SK-N-MC (cell line): ENCODE results near the gene CYTH1.

Source experiments
- DNase-seq: peaks from one replicate; pipeline ENCODE4 v3.0.0-alpha.2; 2011; ENCODE audit warnings: low read depth, low spot score
- H3K27ac ChIP-seq: fragments of 200-600 bp; sonication (generic); 2 replicates; pipeline ENCODE4 v1.5.1; 2016; ENCODE audit warnings: mixed run types
- H3K36me3 ChIP-seq: fragments of 200-600 bp; sonication (generic); 2 replicates; pipeline ENCODE4 v1.6.1; 2017; ENCODE audit warnings: antibody characterized with exemption, low read length, mixed read lengths; ENCODE audit not compliant: insufficient read depth
- H3K4me3 ChIP-seq: fragments of 200-600 bp; sonication (generic); 2 replicates; pipeline ENCODE4 v1.5.1; 2016
- H3K9ac ChIP-seq: fragments of 200-600 bp; sonication (generic); 2 replicates; pipeline ENCODE4 v1.8.0; 2017; ENCODE audit warnings: mixed run types, mixed read lengths; ENCODE audit not compliant: insufficient read length
- H3K9me3 ChIP-seq: fragments of 200-600 bp; sonication (generic); 2 replicates; pipeline ENCODE4 v1.6.1; 2017; ENCODE audit warnings: low read depth, mild to moderate bottlenecking, antibody characterized with exemption, low read length, moderate library complexity, mixed read lengths
- EZH2 ChIP-seq: fragments of 200-600 bp; sonication (generic); IDR thresholded peaks from one replicate; pipeline ENCODE4 v1.6.1; 2017; ENCODE audit warnings: antibody characterized with exemption
- FOXP2 ChIP-seq: optimal IDR thresholded peaks from 2 replicates; pipeline ENCODE3; 2011; ENCODE audit warnings: mild to moderate bottlenecking, moderate library complexity; ENCODE audit not compliant: insufficient read depth; ENCODE audit errors: extremely low read length, control extremely low read depth
- POLR2AphosphoS5 ChIP-seq: IDR thresholded peaks from 2 replicates; pipeline ENCODE4 v1.6.1; 2012; ENCODE audit warnings: mild to moderate bottlenecking, low read depth, low read length, borderline replicate concordance

The CYTH1 gene

DNA sequence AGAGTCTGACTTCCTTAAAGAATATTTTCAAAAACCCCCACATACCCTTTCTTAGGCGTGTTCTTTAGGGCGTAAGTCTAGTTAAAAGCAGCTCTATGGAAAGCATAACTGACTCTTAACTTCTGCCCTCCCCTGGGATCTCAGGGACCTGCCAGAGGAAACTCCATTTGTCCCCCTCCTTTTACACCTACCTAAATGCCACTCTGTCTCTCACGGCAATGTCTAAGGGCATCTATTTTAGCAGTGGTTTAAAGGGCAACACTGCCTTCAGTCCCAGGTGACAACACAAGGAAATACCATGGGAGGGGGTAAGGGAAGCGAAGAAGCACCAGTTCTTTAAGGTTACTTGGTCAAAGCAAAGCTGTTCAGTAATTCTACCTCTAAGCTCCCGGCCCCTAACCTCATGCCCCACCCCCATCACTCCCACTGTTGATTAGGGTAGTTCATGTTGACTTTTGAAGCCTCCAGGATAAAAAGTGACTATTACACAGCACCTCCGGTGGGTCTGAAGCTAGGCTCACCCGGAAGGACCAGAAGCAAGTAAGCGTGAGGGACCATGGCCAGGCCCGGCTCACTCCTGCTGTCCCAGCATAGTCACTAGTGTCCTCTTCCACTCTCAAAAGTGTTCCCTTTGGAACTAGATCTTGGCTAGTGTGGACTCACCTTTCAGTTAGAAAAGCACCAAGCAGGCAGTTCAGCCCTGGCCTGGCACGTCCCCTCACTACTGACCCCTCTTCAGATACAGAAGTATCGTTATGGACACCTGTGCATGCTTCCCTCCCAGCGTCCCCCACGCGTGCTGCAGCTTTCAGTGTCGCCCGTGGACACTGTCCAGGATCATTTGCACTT lies 47.1 kb downstream of the CYTH1 start:
- Histone ChIP-seq H3K9ac (no peak overlapping the region), H3K4me3 (no peak overlapping the region), H3K27ac (no peak overlapping the region), H3K36me3 (no peaks in the 10 kb centered on the region), H3K9me3 (no peaks in the 10 kb centered on the region)
- TF ChIP-seq EZH2 (no peak), POLR2AphosphoS5 (no peak), FOXP2 (no peak)
- no peak for DNase-seq

- no peaks in the 10 kb centered on the region for H3K9me3 ChIP-seq
- no peak for DNase-seq
- H3K27ac ChIP-seq: no peak overlapping the region
Observed at GRCh38 chr17:78732354-78732753, 49.7 kb downstream of the CYTH1 start.

GRCh38 chr17:78731904-78732303 lies 50.2 kb downstream of the CYTH1 start:
- no peak for DNase-seq
- Histone ChIP-seq H3K4me3 (no peak overlapping the region), H3K36me3 (no peaks in the 10 kb centered on the region), H3K27ac (no peak overlapping the region), H3K9me3 (no peaks in the 10 kb centered on the region), H3K9ac (no peak overlapping the region)
- TF ChIP-seq POLR2AphosphoS5: no peak
- TF ChIP-seq FOXP2: no peak
- TF ChIP-seq EZH2: no peak

More at GRCh38 chr17:78732354-78732753, 49.7 kb downstream of the CYTH1 start:
- Histone ChIP-seq H3K36me3 (no peaks in the 10 kb centered on the region), H3K9ac (no peak overlapping the region), H3K4me3 (no peak overlapping the region)
- TF ChIP-seq POLR2AphosphoS5 (no peak), EZH2 (no peak), FOXP2 (no peak)

- Histone ChIP-seq H3K9me3 (no peaks in the 10 kb centered on the region), H3K27ac (no peak overlapping the region), H3K9ac (no peak overlapping the region), H3K36me3 (no peaks in the 10 kb centered on the region), H3K4me3 (no peak overlapping the region)
- TF ChIP-seq FOXP2 (no peak), EZH2 (no peak)
- no peak for DNase-seq
Observed at GRCh38 chr17:78729641-78730040, 52.4 kb downstream of the CYTH1 start.

- TF ChIP-seq POLR2AphosphoS5: no peak
- TF ChIP-seq EZH2: no peak
- no peak for TF ChIP-seq FOXP2
- no peak for DNase-seq
- no peak overlapping the region for H3K9ac ChIP-seq
- no peaks in the 10 kb centered on the region for H3K36me3 ChIP-seq
- no peak overlapping the region for H3K4me3 ChIP-seq
- H3K27ac ChIP-seq: no peak overlapping the region
- no peaks in the 10 kb centered on the region for H3K9me3 ChIP-seq
Observed at GRCh38 chr17:78728495-78728894, 53.6 kb downstream of the CYTH1 start.

- no peak for DNase-seq
- no peaks in the 10 kb centered on the region for H3K36me3 ChIP-seq
- no peak overlapping the region for H3K4me3 ChIP-seq
- H3K9me3 ChIP-seq: no peaks in the 10 kb centered on the region
- TF ChIP-seq FOXP2 (no peak), POLR2AphosphoS5 (no peak), EZH2 (no peak)
- H3K9ac ChIP-seq: no peak overlapping the region
- no peak overlapping the region for H3K27ac ChIP-seq
Observed at GRCh38 chr17:78727476-78728229, 54.4 kb downstream of the CYTH1 start.

DNA sequence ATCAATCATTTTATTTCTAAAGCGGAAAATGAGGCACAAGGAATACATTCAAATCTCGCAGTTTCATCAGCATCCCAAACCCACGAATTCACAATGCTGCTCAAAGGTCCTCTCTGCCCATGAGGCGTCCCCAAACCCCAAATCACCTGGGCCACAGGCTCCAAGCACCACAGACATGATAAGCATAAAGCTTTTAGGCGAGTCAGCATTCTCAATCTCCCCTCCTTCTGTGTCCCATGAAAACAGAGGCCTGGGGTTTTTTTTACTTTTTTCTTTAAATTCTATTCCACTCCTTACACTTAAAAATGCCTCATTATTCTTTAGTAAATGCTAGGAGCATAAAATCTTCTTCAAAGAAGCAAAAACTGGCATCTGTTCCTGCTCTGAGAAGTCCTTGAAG lies 55.0 kb downstream of the CYTH1 start:
- no peaks in the 10 kb centered on the region for H3K9me3 ChIP-seq
- no peaks in the 10 kb centered on the region for H3K36me3 ChIP-seq
- H3K27ac ChIP-seq: no peak overlapping the region
- no peak for DNase-seq
- H3K9ac ChIP-seq: no peak overlapping the region
- no peak overlapping the region for H3K4me3 ChIP-seq
- TF ChIP-seq POLR2AphosphoS5: no peak
- no peak for TF ChIP-seq EZH2
- TF ChIP-seq FOXP2: no peak

DNA sequence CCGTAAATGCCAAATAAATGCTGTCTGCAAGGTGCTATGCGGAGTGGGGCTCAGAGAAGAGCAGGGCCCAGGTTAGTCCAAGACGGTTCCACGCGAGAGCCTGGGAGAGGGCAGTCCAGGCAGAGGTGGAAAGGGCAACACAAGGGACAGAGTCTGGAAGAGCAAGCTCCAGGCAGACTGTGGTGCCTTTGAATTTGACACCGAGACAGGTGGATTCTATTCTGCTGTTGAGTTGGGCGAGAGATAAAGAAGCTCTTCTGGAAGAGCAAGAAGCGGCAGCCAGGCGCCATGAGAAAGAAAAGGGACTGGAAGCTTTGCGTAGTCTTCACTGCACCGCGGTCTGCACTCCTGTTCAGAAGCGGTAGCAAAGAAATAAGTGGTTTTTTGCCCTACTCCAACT lies 55.6 kb downstream of the CYTH1 start:
- Histone ChIP-seq H3K36me3 (no peaks in the 10 kb centered on the region), H3K27ac (no peak overlapping the region), H3K9ac (no peak overlapping the region), H3K9me3 (no peaks in the 10 kb centered on the region), H3K4me3 (no peak overlapping the region)
- TF ChIP-seq EZH2 (no peak), POLR2AphosphoS5 (no peak), FOXP2 (no peak)
- DNase-seq: no peak
